ENCODE results near the gene TMEM45A. TPM values are rescaled to one million over a fixed set of nuclear protein-coding genes. Genes with fewer than 3 reads are reported as not detected.
A peak's percentile ranks its signal among the peaks of the same experiment; 100 is the strongest.

TMEM45A gene
- total and polyA plus RNA-seq, 2 donors (not counting 1 experiment from before 2014, with no cell fraction given), result 26.4 to 71.4 TPM

DNA sequence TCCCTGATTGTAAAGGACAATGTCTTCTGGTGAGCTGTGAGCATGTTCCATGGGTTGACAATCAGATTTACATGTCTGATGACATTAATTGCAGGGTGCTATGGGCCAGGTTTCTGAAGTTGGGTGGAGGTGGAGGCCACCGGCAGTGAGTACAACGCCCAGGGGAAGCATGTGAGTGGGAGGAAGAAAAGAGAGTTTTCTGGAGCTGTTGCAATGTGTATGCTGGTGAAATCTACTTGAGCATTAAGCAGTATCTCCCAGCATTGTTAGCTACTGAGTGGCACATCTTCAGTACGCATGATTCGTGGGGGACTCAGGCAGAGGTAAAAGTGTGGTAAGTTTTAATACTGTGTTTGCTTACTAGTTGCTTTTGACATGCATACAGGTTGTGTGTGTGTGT lies 26.6 kb downstream of the TMEM45A start:
- H3K36me3 ChIP-seq (ENCODE audit: control insufficient read depth, insufficient read depth, low read length), result no peaks in the 10 kb centered on the region
- no peaks in the 10 kb centered on the region for H3K9me3 ChIP-seq (ENCODE audit: control insufficient read depth, insufficient read depth, low read depth, low read length)
- no peak for TF ChIP-seq EZH2 (IDR thresholded peaks at IDR 0.05; ENCODE audit: low read length, missing control alignments)
- TF ChIP-seq, protein P1, sequence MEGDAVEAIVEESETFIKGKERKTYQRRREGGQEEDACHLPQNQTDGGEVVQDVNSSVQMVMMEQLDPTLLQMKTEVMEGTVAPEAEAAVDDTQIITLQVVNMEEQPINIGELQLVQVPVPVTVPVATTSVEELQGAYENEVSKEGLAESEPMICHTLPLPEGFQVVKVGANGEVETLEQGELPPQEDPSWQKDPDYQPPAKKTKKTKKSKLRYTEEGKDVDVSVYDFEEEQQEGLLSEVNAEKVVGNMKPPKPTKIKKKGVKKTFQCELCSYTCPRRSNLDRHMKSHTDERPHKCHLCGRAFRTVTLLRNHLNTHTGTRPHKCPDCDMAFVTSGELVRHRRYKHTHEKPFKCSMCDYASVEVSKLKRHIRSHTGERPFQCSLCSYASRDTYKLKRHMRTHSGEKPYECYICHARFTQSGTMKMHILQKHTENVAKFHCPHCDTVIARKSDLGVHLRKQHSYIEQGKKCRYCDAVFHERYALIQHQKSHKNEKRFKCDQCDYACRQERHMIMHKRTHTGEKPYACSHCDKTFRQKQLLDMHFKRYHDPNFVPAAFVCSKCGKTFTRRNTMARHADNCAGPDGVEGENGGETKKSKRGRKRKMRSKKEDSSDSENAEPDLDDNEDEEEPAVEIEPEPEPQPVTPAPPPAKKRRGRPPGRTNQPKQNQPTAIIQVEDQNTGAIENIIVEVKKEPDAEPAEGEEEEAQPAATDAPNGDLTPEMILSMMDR (conservative IDR thresholded peaks at IDR 0.05 in 1 of 2, IDR thresholded peaks at IDR 0.05 in 1 of 2; ENCODE audit: low read depth in 1 of 2, low read length in 2 of 2), result no peak
- peak in 1 of 2 donors; percentile 54 for DNase-seq (ENCODE audit: low read depth in 2 of 2)
- H3K27ac ChIP-seq (ENCODE audit: insufficient read depth, low read length), result no peak overlapping the region
- H3K9ac ChIP-seq (ENCODE audit: insufficient read depth, low read length), result no peak overlapping the region
- no peak overlapping the region for H3K4me2 ChIP-seq (ENCODE audit: extremely low read depth, insufficient read depth, low read length)
- no peak overlapping the region for H2AFZ ChIP-seq (ENCODE audit: low read length)
- H3K4me1 ChIP-seq (ENCODE audit: control insufficient read depth, extremely low read depth, insufficient read depth, low read length), result no peaks in the 10 kb centered on the region
- H3K4me3 ChIP-seq (replicated peaks in 1 of 4; ENCODE audit: control extremely low read depth in 1 of 4, insufficient read depth in 1 of 4, low read depth in 3 of 4, low read length in 4 of 4), result no peak overlapping the region
- no peaks in the 10 kb centered on the region for H3K79me2 ChIP-seq (ENCODE audit: control insufficient read depth, insufficient read depth, low read length)
- H4K20me1 ChIP-seq (ENCODE audit: control insufficient read depth, extremely low read depth, insufficient read depth, low read length), result no peaks in the 10 kb centered on the region
- H3K27me3 ChIP-seq (ENCODE audit: control insufficient read depth, insufficient read depth, low read length), result no peaks in the 10 kb centered on the region

DNA sequence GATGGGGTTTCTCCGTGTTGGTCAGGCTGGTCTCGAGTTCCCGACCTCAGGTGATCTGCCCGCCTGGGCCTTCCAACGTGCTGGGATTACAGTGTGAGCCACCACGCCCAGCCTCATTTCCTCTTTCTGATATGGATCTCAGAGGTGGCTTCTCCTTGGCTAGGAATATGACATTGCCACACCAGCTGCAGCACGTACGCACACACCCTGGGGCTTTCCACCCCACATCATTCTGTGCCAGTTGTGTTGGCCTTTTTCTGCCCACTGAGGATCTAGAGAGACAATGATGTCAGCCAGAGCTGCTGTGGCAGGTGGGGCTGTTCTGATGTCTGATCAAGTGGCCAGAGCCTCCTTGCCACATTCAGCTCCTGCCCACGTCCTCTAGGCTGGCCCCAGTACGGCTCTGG lies 29.0 kb downstream of the TMEM45A start:
- Histone ChIP-seq H3K27ac (ENCODE audit: insufficient read depth, low read length) (no peak overlapping the region), H3K4me3 (replicated peaks in 1 of 4; ENCODE audit: control extremely low read depth in 1 of 4, insufficient read depth in 1 of 4, low read depth in 3 of 4, low read length in 4 of 4) (no peak overlapping the region), H3K9me3 (ENCODE audit: control insufficient read depth, insufficient read depth, low read depth, low read length) (no peaks in the 10 kb centered on the region), H3K79me2 (ENCODE audit: control insufficient read depth, insufficient read depth, low read length) (no peaks in the 10 kb centered on the region), H4K20me1 (ENCODE audit: control insufficient read depth, extremely low read depth, insufficient read depth, low read length) (no peaks in the 10 kb centered on the region), H3K4me2 (ENCODE audit: extremely low read depth, insufficient read depth, low read length) (no peak overlapping the region), H3K4me1 (ENCODE audit: control insufficient read depth, extremely low read depth, insufficient read depth, low read length) (no peaks in the 10 kb centered on the region), H2AFZ (ENCODE audit: low read length) (no peak overlapping the region), H3K9ac (ENCODE audit: insufficient read depth, low read length) (no peak overlapping the region), H3K27me3 (ENCODE audit: control insufficient read depth, insufficient read depth, low read length) (no peaks in the 10 kb centered on the region), H3K36me3 (ENCODE audit: control insufficient read depth, insufficient read depth, low read length) (no peaks in the 10 kb centered on the region)
- TF ChIP-seq, protein P1 (conservative IDR thresholded peaks at IDR 0.05 in 1 of 2, IDR thresholded peaks at IDR 0.05 in 1 of 2; ENCODE audit: low read depth in 1 of 2, low read length in 2 of 2), result no peak
- no peak for TF ChIP-seq EZH2 (IDR thresholded peaks at IDR 0.05; ENCODE audit: low read length, missing control alignments)
- DNase-seq (ENCODE audit: low read depth in 2 of 2), result no peak

DNA sequence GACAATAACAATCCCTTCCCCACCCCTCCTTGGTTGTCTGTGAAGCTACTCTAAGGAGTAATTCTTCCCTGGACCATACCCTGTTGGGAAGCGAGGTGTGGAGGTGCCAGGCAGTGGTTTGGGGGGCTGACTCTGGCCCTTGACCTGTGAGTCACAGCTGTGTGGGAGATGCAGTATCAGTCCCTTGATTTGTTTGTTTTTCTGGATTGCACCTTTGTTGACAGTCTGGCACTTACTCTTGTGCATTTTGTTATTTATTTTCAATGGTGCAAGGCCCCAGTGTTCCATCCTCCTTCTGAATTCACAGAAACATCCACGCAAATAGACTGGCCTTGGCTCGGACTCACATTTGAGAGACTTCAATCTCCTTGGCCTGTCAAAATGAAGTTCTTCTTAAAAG lies 29.7 kb downstream of the TMEM45A start:
- no peaks in the 10 kb centered on the region for H3K79me2 ChIP-seq (ENCODE audit: control insufficient read depth, insufficient read depth, low read length)
- H3K4me1 ChIP-seq (ENCODE audit: control insufficient read depth, extremely low read depth, insufficient read depth, low read length), result no peaks in the 10 kb centered on the region
- no peaks in the 10 kb centered on the region for H4K20me1 ChIP-seq (ENCODE audit: control insufficient read depth, extremely low read depth, insufficient read depth, low read length)
- no peak overlapping the region for H3K4me3 ChIP-seq (replicated peaks in 1 of 4; ENCODE audit: control extremely low read depth in 1 of 4, insufficient read depth in 1 of 4, low read depth in 3 of 4, low read length in 4 of 4)
- no peak overlapping the region for H2AFZ ChIP-seq (ENCODE audit: low read length)
- H3K9me3 ChIP-seq (ENCODE audit: control insufficient read depth, insufficient read depth, low read depth, low read length), result no peaks in the 10 kb centered on the region
- no peak overlapping the region for H3K4me2 ChIP-seq (ENCODE audit: extremely low read depth, insufficient read depth, low read length)
- DNase-seq (ENCODE audit: low read depth in 2 of 2), result no peak
- TF ChIP-seq EZH2 (IDR thresholded peaks at IDR 0.05; ENCODE audit: low read length, missing control alignments), result no peak
- TF ChIP-seq, protein P1 (conservative IDR thresholded peaks at IDR 0.05 in 1 of 2, IDR thresholded peaks at IDR 0.05 in 1 of 2; ENCODE audit: low read depth in 1 of 2, low read length in 2 of 2), result no peak
- H3K36me3 ChIP-seq (ENCODE audit: control insufficient read depth, insufficient read depth, low read length), result no peaks in the 10 kb centered on the region
- no peak overlapping the region for H3K9ac ChIP-seq (ENCODE audit: insufficient read depth, low read length)
- H3K27me3 ChIP-seq (ENCODE audit: control insufficient read depth, insufficient read depth, low read length), result no peaks in the 10 kb centered on the region
- H3K27ac ChIP-seq (ENCODE audit: insufficient read depth, low read length), result no peak overlapping the region

All from fibroblast of lung (primary cell).